Inferior parietal cortex (tissue), 1 donor: ENCODE measurements around the gene APAF1.

Source experiments
- DNase-seq: peaks from one replicate; pipeline ENCODE4 v3.0.0-alpha.2; 2016; ENCODE audit errors: extremely low spot score

Gene APAF1

DNA sequence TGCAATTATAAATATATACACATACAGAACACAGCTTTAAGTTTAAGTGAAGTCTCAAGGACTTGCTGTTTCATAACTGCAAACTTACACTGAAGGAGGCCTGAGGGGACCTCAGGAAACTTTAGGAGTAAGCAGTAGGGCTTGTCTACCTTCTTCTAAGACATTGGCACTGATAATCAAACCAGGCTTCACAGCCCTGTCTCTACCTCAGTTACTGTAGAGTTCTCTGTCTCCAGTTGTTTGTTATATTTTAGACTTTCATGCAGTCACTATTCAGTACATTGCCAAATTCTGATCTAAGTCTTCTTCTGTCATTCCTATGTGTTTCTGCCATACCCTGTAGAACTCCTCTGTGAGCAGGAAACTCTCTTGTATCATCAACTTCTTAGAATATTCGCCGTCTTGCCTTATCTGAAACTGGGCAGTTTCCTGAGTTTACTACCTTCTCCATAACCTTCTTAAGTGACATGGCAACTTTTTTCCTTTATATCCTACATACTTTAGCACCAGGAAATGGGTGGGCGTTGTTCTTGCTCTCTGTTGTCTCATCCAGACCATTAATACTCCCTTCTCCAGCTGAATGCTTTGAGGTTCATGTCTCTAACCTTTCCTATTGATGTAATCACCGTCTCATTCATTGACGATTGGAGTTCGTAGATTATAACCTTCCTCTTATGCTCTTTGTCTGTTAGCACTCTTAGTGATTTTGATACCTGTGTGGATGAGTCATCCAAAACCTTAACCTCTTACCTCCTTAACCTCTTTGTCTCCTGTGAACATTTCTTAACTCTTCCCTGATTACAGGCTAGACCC, 11.4 kb downstream of the APAF1 start:
- DNase-seq = no peak

GRCh38 chr12:98660521-98660920, 15.4 kb downstream of the APAF1 start:
- DNase-seq = no peak

- no peak for DNase-seq
Observed at GRCh38 chr12:98669751-98670150, 24.7 kb downstream of the APAF1 start.

DNA sequence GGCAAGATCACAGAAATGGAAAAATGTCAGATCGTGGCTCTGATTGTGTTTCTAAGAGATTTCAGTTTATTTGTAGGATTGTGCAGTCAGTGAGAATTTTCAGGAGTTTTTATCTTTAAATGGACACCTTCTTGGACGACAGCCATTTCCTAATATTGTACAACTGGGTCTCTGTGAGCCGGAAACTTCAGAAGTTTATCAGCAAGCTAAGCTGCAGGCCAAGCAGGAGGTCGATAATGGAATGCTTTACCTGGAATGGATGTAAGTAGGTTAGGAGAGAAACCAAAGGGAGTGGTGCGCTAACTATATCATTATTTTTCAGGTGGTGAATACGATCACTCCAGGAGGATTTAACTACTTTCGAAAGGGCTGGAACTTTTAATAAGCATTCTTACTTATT, 26.4 kb downstream of the APAF1 start:
- no peak for DNase-seq

GRCh38 chr12:98674841-98675240, 29.8 kb downstream of the APAF1 start:
- DNase-seq = no peak

- DNase-seq = no peak
Observed at GRCh38 chr12:98678236-98678945, 33.3 kb downstream of the APAF1 start.

DNA sequence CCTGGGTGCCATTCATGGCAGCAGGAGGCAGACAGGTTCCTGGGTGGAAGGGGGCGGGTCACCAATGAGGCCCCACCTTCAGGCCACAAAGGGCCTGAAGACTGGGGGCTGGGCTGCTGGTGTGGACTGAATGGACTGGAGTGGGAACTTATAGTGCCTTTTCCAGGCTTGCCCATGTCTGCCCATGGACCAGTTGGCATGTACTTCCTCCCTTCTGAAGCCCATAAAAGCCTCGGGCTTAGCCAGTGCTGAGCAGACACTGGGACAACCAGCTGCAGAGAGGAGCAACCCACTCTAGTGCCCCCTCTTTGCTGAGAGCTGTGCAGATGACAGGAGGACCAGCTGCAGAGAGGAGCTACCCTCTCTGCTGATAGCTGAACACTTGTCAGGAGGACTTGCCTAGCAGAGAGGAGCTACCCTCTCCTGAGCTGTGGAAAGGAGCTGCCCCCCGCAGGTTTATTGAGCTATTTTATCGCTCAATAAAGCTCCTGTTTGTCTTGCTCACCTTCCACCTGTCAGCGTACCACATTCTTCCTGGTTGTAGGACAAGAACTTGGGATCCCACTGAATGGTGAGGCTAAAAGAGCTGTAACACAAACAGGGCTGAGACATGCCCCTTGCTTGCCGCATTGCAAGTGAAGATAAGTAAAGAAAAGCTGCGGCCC, 34.0 kb downstream of the APAF1 start:
- DNase-seq = no peak

- no peak for DNase-seq
Observed at GRCh38 chr12:98679611-98680005, 34.5 kb downstream of the APAF1 start.

DNA sequence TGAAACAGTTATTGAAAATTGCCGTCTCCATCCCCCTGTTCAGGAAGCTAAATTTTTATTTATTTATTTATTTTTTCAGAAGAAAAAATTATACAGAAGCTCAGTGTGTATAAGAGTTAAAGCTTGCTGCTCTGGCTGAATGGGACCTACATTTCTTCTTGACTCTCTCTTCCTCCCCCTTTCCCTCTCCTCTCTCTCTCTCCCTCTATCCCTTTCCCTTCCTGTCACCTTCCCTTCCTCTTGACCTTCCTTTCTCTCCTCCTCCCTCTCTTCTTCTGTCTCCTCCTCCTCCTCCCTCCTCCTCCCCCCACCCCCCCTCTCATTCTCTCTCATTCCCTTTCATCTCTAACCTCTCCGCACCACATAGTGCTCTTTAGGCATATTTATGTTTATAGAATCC, 39.1 kb downstream of the APAF1 start:
- DNase-seq = no peak

GRCh38 chr12:98686603-98687002, 41.5 kb downstream of the APAF1 start:
- no peak for DNase-seq

DNA sequence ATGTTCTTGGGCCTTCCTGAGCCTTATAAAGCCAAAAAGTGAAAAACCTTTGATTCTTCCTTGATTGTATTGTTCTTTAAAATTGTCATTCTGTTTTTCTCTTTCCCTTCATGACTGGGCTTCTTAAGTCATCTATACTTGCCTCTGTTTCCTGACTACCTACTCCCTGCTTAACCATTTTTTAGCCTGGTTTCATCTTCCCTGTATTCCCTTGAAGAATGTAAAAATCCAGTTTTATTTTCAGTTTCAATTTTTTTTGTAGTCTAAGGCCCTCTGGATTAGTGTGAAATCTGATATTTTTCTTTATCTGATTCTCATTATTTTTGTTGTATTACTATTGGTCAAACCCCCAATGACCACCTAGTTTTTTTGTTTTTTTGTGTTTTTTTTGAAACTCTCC, 46.3 kb downstream of the APAF1 start:
- no peak for DNase-seq

GRCh38 chr12:98696036-98696646, 51.1 kb downstream of the APAF1 start:
- DNase-seq = no peak

- DNase-seq = no peak
Observed at GRCh38 chr12:98697209-98697608, 52.1 kb downstream of the APAF1 start.

- peak; percentile 87 for DNase-seq
Observed at GRCh38 chr12:98698603-98699463, 53.7 kb downstream of the APAF1 start.

- DNase-seq = no peak
Observed at GRCh38 chr12:98699586-98699985, 54.5 kb downstream of the APAF1 start.

DNA sequence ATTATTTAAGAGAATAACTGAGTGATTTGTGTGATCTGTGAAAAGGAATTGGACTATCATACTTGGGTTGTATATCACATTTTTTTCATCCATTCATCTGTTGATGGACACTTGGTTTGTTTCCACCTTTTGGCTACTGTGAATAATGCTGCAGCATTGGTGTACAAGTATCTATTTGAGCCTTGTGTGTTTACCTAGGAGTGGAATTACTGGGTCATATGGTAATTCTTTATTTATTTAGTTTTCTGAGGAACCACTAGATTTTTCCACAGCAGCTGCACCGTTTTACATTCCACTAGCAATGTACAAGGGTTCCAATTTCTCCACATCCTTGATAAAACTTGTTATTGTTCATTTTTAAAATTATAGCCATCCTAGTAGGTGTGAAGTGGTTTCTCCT, 56.1 kb downstream of the APAF1 start:
- DNase-seq = no peak

DNA sequence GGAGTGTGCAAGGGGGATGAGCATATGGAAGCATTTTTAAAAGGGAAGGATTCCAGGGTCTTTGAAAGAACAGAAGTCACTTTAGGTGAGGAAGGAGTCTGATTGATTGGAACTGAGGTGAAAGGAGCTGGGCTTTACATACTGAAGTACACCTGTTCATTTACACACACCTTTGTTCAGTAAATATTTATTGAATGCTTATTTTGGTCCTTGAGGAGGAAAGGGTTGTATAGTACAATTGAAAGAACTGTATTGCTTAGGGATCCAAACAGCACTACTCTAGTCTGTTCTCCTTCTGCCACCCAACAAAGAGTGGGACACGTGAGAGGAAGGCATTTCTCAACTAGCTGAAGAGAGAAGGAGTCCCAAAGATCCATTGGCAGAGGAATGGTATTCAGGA, 63.9 kb downstream of the APAF1 start:
- DNase-seq = no peak

GRCh38 chr12:98714426-98714825, 69.3 kb downstream of the APAF1 start:
- DNase-seq = no peak

GRCh38 chr12:98719515-98720504, 74.7 kb downstream of the APAF1 start:
- DNase-seq = no peak

GRCh38 chr12:98721204-98721702, 76.2 kb downstream of the APAF1 start:
- no peak for DNase-seq
